HG03045 (cell line): Measurements from ENCODE around the gene RBM48.
"Not testable (repeated sequence)": the region's sequence is repeated elsewhere in the genome, so short reads cannot be mapped to it uniquely, and the experiment has no call there.

Experiments
- ATAC-seq: cut with Tn5 transposase; IDR thresholded peaks from one replicate; pipeline ENCODE4 v1.9.1; 2021; ENCODE audit warnings: mild to moderate bottlenecking, moderate library complexity; ENCODE audit not compliant: unreplicated experiment

The RBM48 gene

GRCh38 chr7:92543542-92543941, 14.9 kb downstream of the RBM48 start:
- ATAC-seq, result not testable (repeated sequence)

GRCh38 chr7:92545116-92545515, 16.5 kb downstream of the RBM48 start:
- not testable (repeated sequence) for ATAC-seq

DNA sequence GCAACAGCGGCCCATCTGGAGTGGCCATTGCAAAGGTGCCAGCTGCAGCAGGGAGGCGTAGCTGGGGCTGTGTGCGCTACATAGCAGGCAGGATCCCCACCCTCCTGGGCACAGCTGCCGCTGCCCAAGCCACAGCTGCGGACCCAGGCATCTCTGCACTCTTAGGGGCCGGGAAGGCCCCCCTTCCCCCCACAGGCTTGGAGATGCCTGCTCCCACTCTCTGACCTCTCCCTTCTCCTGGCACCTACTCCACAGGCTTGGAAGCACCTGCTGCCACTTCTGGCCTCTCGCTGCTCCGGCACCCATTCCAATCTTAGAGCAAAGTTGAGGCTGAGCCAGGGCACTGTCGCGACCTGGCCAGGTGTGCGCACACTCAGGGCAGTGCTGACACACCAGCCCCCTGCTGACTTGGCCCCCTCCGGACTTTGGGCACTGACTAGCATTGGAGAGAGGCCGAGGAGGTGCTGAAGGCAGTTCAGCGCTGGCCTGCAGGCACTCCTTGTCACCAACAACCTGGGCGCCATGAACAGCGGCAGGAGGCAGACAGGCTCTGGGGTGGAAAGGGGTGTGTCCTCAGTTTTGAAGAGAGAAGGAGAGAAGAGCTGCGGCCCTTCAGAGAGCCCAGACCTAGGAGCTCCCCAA, 18.4 kb downstream of the RBM48 start:
- no peak for ATAC-seq

- ATAC-seq, result no peak
Observed at GRCh38 chr7:92547579-92547978, 19.0 kb downstream of the RBM48 start.

GRCh38 chr7:92550194-92550593, 21.6 kb downstream of the RBM48 start:
- no peak for ATAC-seq

GRCh38 chr7:92557249-92557648, 28.7 kb downstream of the RBM48 start:
- ATAC-seq, result no peak

DNA sequence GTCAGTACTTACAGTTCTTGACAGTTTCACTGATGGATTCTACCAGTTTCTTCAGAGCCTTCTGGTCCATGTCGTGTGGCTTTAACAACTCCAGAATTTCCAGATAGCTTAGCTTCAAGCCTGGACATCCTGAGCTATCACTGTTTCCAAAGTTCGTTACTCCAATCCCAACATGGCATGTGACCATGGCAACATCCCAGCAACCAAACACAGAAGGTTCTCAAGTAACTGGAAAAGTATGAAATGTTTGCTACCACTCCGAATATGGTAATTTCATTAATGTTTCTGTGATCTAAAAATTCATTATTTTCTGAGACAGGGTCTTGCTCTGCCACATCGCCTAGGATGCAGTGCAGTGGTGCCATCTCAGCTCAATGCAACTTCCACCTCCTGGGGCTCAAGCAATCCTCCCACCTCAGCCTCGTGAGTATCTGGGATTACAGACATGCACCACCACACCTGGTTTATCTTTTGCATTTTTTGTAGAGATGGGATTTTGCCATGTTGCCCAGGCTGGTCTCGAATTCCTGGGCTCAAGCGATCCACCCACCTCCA, 29.3 kb downstream of the RBM48 start:
- no peak for ATAC-seq

- ATAC-seq, result no peak
Observed at GRCh38 chr7:92560602-92561001, 32.0 kb downstream of the RBM48 start.

DNA sequence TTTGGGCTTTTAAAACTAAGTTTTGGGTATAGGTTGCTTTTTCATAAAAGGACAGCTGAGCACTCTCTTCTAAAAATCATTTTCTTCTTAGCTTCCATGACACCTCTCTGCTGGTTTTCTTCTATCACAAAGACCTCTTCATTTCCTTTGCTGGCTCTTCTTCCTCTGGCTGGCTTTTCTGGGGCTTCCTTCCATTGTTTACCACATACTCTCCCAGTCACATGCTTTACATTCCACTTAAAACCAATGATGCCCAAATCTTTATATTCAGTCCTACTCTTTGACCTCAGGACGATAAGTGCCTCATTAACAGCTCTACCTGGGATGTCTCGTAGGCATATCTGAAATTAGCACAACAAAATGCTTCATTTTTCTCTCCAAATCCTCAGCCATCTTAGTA, 34.8 kb downstream of the RBM48 start:
- ATAC-seq, result no peak

DNA sequence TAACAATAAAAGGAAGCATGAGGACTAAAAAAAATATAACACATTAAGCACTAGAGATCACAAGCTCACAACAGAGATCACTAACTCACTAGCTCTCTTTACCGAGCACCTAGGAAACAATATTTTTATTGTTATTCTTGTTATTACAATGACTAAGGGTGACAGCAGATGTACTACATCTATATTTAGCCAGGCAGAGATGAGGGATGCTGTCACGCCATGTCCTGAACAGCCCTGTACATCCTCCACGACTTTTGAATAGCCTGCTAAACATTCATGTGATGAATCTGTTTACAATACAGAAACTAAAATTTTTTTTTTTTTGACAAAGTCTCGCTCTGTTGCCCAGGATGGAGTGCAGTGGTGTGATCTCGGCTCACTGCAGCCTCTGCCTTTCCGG, 38.9 kb downstream of the RBM48 start:
- ATAC-seq, result no peak

DNA sequence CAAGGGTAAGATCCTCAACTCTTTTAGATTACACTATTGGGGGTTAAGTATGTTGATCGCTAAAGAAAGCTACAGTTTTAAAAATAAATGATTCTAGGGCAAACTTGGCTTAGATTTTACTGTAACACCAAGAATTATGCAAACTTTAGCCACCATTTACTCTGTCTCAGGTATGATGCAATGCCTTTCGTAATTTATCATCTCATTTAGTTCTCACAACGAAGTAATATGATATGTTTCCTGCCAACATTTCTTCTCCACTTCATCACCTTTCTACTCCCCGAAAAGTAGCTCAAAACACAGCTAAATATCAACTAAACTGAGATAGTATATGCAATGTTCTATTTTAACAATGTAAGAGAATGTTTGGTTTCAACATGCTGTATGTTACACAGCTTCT, 40.5 kb downstream of the RBM48 start:
- ATAC-seq, result no peak

- no peak for ATAC-seq
Observed at GRCh38 chr7:92576296-92576695, 47.7 kb downstream of the RBM48 start.

DNA sequence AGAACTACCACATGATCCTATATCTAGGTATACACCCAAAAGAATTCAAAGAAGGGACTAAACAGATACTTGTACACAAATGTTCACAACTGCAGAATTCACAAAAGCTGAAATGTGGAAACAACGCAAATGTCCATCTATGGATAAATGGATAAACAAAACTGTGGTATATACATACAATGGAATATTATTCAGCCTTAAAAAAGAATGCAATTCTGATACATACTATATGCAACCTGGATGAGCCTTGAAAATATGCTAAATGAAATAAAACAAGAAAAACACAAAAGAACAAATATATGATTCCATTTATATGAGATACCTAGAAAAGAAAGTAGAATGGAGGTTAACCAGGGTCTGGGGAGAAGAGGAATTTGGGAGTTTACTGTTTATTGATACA, 54.4 kb downstream of the RBM48 start:
- ATAC-seq, result no peak

GRCh38 chr7:92584953-92585352, 56.4 kb downstream of the RBM48 start:
- ATAC-seq, result no peak

DNA sequence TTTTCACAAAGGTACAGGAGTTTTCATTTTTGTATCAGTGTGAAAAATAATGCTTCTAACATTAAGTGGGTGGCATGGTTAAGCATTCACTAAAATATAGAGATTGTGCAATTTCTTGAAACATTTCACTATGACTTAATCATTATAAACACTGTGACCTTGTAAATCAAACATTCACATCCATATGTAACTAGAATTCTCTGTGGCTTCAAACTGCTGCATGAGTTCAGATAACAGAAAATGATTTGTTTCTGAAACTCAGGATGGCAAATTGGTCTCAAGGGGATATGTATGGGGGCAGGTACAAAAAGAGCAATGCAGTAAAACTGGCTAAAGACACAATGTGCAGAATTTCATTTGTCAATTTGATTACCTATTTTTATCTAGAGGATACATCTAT, 57.8 kb downstream of the RBM48 start:
- no peak for ATAC-seq

- ATAC-seq, result no peak
Observed at GRCh38 chr7:92586841-92587240, 58.2 kb downstream of the RBM48 start.
